DMS53 (cell line): ENCODE results near the gene TEX19.
"Not testable (repeated sequence)": the region's sequence is repeated elsewhere in the genome, so short reads cannot be mapped to it uniquely, and the experiment has no call there.

ENCODE experiments used
- DNase-seq: peaks from one replicate; lab custom pipeline; 2025; lab: John Stamatoyannopoulos, UW

The TEX19 gene

GRCh38 chr17:82376042-82376730 is 17.1 kb downstream of the TEX19 start:
- DNase-seq: no peak

GRCh38 chr17:82377294-82377693 is 18.2 kb downstream of the TEX19 start:
- not testable (repeated sequence) for DNase-seq

DNA sequence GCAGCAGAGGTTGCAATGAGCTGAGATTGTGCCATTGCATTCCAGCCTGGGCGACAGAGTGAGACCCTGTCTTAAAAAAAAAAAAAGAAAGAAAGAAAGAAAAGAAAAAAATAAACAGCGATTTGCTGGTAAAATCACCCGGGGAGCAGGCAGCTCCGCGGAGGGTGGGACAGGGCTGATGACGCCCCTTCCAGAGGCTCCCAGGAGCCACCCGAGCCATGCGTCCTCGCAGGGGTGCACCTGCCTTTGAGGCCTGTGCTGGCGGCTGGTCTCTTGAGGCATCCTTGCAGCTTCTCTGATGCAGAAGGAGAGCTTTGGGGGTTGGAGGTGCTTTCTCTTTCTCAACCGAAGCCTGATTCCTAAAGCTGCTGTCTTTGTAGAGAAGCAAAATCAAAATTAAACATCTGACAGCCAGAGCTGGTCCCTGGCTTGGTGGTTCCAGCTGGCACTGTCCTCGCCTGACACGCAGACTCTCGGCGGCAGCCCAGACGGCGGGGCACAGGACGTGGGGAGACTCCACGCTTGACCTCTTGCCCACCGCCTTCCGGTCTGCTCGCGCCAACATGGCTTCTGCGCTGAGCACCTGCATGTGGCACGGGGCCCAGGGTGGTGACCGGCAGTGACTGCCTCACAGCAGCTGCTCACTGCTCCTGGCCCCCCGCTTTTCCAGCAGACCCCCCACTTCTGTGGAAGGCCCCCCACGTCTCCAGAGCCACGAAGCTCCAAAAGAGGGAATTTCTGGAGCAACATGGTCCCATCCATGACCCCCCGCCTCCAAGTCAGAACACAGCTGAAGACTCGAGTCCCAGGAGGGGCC is 19.1 kb downstream of the TEX19 start:
- DNase-seq: no peak

DNA sequence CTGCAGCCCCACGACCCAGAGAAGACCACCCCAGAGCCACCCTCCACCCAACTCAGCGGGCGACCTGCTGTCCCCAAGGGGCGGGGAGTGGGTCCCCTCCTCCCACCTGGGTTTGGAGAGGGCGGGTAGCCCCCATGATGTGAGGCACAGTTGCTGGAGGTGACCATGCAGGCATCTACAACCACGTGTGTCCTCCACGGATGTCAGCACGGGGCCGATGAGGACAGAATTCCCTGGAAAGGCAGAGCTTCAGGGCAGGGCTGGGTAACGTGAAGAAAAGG is 19.6 kb downstream of the TEX19 start:
- DNase-seq: no peak

DNA sequence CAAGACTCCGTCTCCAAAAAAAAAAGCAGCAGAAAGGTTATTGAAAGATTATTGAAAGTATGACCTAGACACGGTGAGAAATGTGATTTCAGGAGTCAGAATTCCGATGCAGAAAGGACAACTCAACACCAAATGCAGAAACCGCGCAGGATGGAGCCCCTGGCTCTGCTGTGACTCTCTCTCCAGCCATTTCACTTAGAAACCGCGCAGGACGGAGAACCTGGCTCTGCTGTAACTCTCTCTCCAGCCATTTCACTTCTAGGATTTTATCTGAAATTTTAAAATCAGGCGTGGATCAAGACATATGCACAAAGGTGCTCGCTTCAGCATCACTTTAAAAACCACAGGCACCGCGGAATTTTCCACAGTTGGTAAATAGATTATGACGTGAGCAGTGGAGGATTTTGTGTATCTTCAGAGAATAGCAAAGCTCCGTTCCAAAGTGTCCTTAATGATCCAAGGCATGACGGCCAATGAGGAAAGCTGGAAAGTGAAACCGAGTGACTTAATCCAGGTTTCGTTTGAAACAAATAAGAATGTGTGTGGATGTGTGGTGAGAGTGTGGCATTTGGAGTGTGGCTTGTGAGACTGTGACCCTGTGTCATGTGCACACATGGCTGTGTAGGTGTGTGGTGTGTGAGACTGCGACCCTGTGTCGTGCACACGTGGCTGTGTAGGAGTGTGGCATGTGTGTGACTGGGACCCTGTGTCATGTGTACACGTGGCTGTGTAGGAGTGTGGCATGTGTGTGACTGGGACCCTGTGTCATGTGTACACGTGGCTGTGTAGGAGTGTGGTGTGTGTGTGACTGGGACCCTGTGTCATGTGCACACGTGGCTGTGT is 22.0 kb downstream of the TEX19 start:
- DNase-seq: peak; percentile 84

GRCh38 chr17:82381703-82382009 is 22.6 kb downstream of the TEX19 start:
- DNase-seq: not testable (repeated sequence)

DNA sequence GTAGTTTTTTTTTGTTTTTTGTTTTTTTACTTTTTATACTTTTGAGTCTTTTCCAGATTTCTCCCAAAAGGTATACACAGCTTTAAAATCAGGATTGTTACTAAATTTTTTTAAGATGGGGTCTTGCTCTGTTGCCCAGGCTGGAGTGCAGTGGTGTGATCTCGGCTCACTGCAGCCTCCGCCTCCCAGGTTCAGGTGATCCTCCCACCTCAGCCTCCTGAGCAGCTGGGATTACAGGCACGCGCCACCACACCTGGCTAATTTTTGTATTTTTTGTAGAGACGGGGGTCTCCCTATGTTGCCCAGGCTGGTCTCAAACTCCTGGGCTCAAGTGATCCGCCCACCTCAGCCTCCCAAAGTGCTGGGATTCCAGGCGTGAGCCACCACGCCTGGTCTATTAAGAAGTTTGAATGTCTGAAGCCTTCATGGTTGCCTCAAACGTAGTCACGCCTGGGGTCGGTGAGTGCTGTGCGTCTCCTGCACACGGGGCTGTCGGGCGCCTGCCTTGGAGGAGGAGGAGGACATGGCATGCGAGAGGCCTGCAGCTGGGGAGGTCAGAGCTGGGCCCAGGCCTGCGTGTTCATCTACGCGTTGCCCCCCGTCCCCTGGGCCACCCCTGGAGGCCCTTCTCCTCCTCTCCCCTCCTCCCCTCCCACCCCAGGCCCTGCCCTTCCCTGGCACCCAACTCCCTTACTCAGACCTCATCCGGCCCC is 23.3 kb downstream of the TEX19 start:
- not testable (repeated sequence) for DNase-seq

- no peak for DNase-seq
These were observed 23.8 kb downstream of the TEX19 start for GRCh38 chr17:82382933-82383255.

GRCh38 chr17:82383411-82383810 is 24.4 kb downstream of the TEX19 start:
- DNase-seq: no peak

DNA sequence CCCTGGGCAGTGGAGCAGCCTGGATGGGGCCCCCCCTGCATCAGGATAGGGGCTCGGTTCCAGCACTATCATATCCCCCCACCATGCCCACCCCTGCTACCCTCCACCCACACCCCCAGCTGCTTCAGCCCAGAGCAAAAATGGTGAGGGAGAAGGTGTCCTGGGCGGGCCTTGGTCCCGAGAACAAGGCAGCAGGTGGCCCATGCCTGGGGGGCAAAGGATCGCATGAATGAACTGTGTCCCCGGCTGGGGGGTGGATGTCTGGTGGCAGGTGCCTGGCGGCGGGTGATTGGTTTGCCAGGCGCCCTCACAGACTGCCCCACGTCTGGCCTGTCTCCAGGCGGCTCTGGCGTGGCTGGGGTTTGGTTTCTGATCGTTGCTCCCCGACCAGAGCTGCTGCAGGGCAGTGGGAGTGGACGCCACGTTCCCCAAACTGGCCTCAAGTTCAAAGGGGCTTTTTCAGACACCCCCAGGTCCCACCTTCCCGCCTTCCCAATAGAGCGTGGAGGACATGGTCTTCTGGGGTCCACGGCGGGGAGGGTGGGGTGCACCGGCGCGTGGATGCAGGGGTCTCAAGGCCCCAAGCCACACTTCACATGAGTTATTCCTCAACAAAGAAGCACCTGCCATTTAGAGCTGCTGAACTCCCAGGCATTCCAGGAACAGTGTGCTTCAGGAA is 25.1 kb downstream of the TEX19 start:
- DNase-seq: no peak

- DNase-seq: peak; percentile 87
These were observed 25.9 kb downstream of the TEX19 start for GRCh38 chr17:82384730-82385481.

DNA sequence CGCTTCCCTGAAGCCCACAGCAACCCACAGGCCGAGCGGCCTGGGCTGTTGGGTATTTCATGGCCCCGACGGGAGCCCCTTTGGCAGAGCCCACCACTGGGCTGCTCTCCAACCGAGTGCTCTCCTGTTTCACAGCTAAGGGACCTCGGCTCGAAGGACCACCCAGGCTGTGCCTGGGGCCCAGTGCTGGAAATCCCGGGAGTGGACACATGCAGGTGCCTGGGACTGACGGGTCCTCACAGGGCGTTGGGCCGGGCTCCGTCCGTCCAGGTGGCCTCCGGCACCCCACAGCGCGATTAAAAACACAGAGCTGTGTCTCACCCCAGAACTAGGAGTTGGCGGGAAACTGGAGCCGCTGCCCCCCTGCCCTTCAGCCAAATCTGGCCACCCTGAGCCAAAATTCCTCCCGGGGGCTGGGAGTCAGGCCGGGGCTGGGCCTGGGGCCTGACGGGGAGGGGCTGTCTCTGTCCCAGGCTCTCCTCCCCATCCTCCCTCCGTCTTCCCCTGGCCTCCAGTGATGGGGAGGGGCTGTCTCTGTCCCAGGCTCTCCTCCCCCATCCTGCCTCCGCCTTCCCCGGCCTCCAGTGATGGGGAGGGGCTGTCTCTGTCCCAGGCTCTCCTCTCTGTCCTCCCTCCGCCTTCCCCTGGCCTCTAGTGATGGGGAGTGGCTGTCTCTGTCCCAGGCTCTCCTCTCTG is 26.7 kb downstream of the TEX19 start:
- DNase-seq: no peak

DNA sequence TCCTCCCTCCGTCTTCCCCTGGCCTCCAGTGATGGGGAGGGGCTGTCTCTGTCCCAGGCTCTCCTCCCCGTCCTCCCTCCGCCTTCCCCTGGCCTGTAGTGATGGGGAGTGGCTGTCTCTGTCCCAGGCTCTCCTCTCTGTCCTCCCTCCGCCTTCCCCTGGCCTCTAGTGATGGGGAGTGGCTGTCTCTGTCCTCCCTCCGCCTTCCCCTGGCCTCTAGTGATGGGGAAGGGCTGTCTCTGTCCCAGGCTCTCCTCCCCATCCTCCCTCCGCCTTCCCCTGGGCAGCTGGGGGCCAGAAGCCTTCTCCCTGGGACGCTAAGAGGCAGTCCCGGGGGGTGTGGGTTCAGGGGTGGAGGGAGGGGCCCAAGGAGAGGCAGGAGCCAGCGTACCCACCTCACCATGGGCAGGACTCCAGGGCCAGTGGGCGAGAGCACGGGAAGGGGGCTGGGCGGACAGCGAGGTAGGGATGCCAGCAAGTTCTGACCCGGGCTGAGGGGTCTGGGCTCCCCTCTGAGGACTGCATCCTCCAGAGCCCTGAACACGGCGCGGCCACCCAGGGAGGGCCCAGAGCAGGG is 27.3 kb downstream of the TEX19 start:
- DNase-seq: no peak

DNA sequence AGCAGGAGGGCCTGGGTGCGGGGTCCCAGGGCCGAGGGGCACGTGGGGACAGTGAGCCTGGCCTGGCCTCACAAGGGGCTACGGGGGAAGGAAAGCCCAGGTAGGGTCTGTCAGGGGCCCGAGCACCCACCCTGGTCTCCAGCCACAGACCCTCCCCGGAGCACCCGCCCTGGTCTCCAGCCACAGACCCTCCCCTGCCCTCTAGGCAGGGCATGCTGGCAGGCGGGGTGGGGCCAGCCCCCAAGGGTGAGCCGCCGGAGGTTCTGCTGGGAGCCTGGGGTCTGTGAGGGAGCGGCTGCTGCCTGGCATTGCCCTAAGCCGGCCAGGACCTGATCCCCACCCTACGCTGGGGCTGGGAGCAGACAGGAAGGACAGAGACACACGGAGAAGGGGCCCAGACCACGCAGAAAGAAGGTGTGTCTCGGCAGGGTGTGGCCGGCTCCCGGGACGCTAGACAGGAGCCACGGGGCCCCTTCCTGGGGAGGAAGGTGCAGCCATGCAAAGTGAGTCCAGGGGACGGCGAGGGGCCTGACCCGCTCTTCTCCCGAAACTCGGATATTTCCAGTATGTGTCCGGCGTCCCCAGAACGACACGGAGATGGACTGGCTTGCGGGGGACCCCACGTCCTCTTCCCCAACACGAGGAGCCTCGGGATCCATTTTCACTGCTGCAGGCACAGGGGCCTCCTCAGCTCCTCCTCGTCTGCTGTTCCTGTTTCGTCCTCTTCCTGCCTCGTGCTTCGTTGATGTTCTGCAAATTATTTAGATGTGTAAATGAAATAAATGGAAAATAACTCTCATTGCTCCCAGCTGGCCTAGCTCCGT is 28.0 kb downstream of the TEX19 start:
- DNase-seq: no peak

GRCh38 chr17:82387705-82388106 is 28.7 kb downstream of the TEX19 start:
- DNase-seq: no peak

- DNase-seq: peak; percentile 82
These were observed 29.3 kb downstream of the TEX19 start for GRCh38 chr17:82388223-82388921.

DNA sequence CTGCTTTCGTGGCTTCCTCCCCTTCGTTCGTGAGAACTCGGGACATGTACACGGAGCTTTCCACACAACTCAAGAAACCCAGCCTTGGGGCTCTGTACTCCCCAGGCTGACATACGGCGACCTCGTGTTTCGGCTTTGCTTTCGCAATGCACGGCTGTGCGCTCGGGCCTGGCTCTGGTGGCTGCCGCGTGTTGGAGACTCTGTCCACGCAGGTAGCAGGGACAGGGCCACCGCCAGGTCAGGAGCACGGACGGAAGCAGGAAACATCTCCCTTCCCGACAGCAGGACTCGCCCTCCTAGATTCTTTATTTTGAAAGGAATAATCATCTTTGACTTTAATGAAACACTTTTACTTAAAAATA is 29.9 kb downstream of the TEX19 start:
- no peak for DNase-seq

- no peak for DNase-seq
These were observed 30.3 kb downstream of the TEX19 start for GRCh38 chr17:82389379-82389778.
